ENCODE data around the gene DHRS4L2.

GRCh38 chr14:23941230-23941629 is 47.5 kb upstream of the DHRS4L2 start:
- no peak for TF ChIP-seq GATA2 (IDR thresholded peaks at IDR 0.05; ENCODE audit: low read depth, low read length)
- TF ChIP-seq GATA3 (IDR thresholded peaks at IDR 0.05; ENCODE audit: low read depth, low read length): no peak
